GM23338 (cell line): ENCODE results near the gene CEP95. TPM values are rescaled to one million over a fixed set of nuclear protein-coding genes. Genes with fewer than 3 reads are reported as not detected.

Source experiments
- ATAC-seq: fragments of 200-7000 bp; cut with Tn5 transposase; 3 replicates; pipeline ENCODE4 v1.9.1; 2020
- DNase-seq: peaks from one replicate; pipeline ENCODE4 v3.0.0-alpha.2; 2015; ENCODE audit warnings: low spot score
- H2AFZ ChIP-seq: fragments of 200-600 bp; sonication (generic); 2 replicates; pipeline ENCODE4 v1.8.0; 2016; ENCODE audit warnings: antibody characterized with exemption, mild to moderate bottlenecking, moderate library complexity
- H3F3A ChIP-seq: fragments of 200-600 bp; sonication (generic); replicated peaks from 2 replicates; pipeline ENCODE4 v1.8.0; 2017; ENCODE audit warnings: antibody characterized with exemption, mixed run types, low read depth
- H3K27ac ChIP-seq: fragments of 200-600 bp; sonication (generic); 2 replicates; pipeline ENCODE4 v1.6.1; 2016; ENCODE audit warnings: low read depth
- H3K27me3 ChIP-seq: fragments of 200-600 bp; sonication (generic); 2 replicates; pipeline ENCODE4 v1.8.0; 2016; ENCODE audit warnings: mild to moderate bottlenecking, mixed run types, moderate library complexity; ENCODE audit not compliant: insufficient read depth
- H3K36me3 ChIP-seq: fragments of 200-600 bp; sonication (generic); 2 replicates; pipeline ENCODE4 v1.8.0; 2016; ENCODE audit warnings: mild to moderate bottlenecking; ENCODE audit not compliant: insufficient read depth
- H3K4me1 ChIP-seq: fragments of 200-600 bp; sonication (generic); 2 replicates; pipeline ENCODE4 v1.8.0; 2016; ENCODE audit warnings: mild to moderate bottlenecking, moderate library complexity; ENCODE audit not compliant: insufficient read depth
- H3K4me2 ChIP-seq: fragments of 200-600 bp; sonication (generic); 2 replicates; pipeline ENCODE4 v1.7.1; 2017; ENCODE audit warnings: mixed run types
- H3K4me3 ChIP-seq: fragments of 200-600 bp; sonication (generic); 2 replicates; pipeline ENCODE4 v1.6.1; 2016; ENCODE audit warnings: mixed run types
- H3K79me2 ChIP-seq: fragments of 200-600 bp; sonication (generic); replicated peaks from 2 replicates; pipeline ENCODE4 v1.8.0; 2017; ENCODE audit warnings: mild to moderate bottlenecking; ENCODE audit not compliant: insufficient read depth
- H3K9me2 ChIP-seq: fragments of 200-600 bp; sonication (generic); 2 replicates; pipeline ENCODE4 v1.8.0; 2017; ENCODE audit not compliant: insufficient read depth
- H4K20me1 ChIP-seq: fragments of 200-600 bp; sonication (generic); replicated peaks from 2 replicates; pipeline ENCODE4 v1.8.0; 2017; ENCODE audit warnings: mild to moderate bottlenecking; ENCODE audit not compliant: insufficient read depth
- H3K27ac Mint-ChIP-seq: 2 replicates; pipeline ENCODE4 v1.8.0; 2020; ENCODE audit warnings: inconsistent platforms, mild to moderate bottlenecking, moderate library complexity, mixed read lengths
- H3K27me3 Mint-ChIP-seq: 3 replicates; pipeline ENCODE4 v1.8.0; 2022; ENCODE audit warnings: low read depth, mild to moderate bottlenecking, moderate library complexity, mixed read lengths, inconsistent platforms; ENCODE audit not compliant: insufficient read depth, poor library complexity
- H3K36me3 Mint-ChIP-seq: 3 replicates; pipeline ENCODE4 v1.8.0; 2021; ENCODE audit warnings: low read depth, mild to moderate bottlenecking, inconsistent platforms, moderate library complexity, mixed read lengths
- H3K4me1 Mint-ChIP-seq: 3 replicates; pipeline ENCODE4 v1.8.0; 2020; ENCODE audit warnings: mild to moderate bottlenecking, inconsistent platforms, mixed read lengths
- H3K4me3 Mint-ChIP-seq: 3 replicates; pipeline ENCODE4 v1.8.0; 2021; ENCODE audit warnings: moderate library complexity, mild to moderate bottlenecking, inconsistent platforms, mixed read lengths
- H3K9me3 Mint-ChIP-seq: 3 replicates; pipeline ENCODE4 v1.8.0; 2020; ENCODE audit warnings: moderate library complexity, mild to moderate bottlenecking, inconsistent platforms, mixed read lengths
- ETS1 ChIP-seq: IDR thresholded peaks from 2 replicates; pipeline ENCODE4 v1.6.1; 2016; ENCODE audit warnings: antibody characterized with exemption
- POLR2AphosphoS5 ChIP-seq: IDR thresholded peaks from 2 replicates; pipeline ENCODE4 v1.6.1; 2016; ENCODE audit warnings: antibody characterized with exemption, low read depth
- REST ChIP-seq: IDR thresholded peaks from one replicate; pipeline ENCODE4 v1.6.1; 2018; ENCODE audit warnings: antibody characterized with exemption; ENCODE audit not compliant: unreplicated experiment
- polyA plus RNA-seq: library from polyadenylated mRNA; unstranded; fragments of >200 nt; fragmentation: Nextera tagmentation; extraction: Ambion mirVana; gene quantifications from 2 replicates; pipeline ENCODE4 v1.2.1, GENCODE V29; 2016
- total RNA-seq: library from RNA; depleted of rRNA; stranded (reverse); fragments of >200 nt; shearing (Covaris generic); gene quantifications from 2 replicates; pipeline ENCODE4 v1.2.3, GENCODE V29; 2014
- TF ChIP-seq, protein P1 (sequence below): fragments of 250-450 bp; sonication (Bioruptor Pico); IDR thresholded peaks from 2 replicates; pipeline ENCODE4 v1.5.0; 2020; ENCODE audit warnings: mild to moderate bottlenecking, moderate library complexity
- TF ChIP-seq, protein P2 (sequence below), 2 experiments: fragments of 200-600 bp in 1 of 2; sonication (generic) in 1 of 2; conservative IDR thresholded peaks; 2 replicates each; pipeline versions ENCODE4 v1.5.1 to v1.6.1; 2016 to 2017; ENCODE audit warnings: antibody characterized with exemption in 2 of 2, low read depth in 2 of 2, mild to moderate bottlenecking in 2 of 2, moderate library complexity in 1 of 2

CEP95 gene
- total and polyA plus RNA-seq, 2 experiments from 2014 or later: 41.1 to 45.4 TPM

- Histone ChIP-seq H3K4me1 (peaks cover 7% of the 10 kb centered on the region), H3K9me2 (no peaks in the 10 kb centered on the region), H3K27ac (no peak overlapping the region), H3K79me2 (no peaks in the 10 kb centered on the region), H4K20me1 (no peaks in the 10 kb centered on the region), H3K4me3 (no peak overlapping the region), H3K36me3 (0 out of 2 replicates have a peak, but pooled peaks cover 1% of the 10 kb centered on the region), H3F3A (no peaks in the 10 kb centered on the region), H3K27me3 (no peaks in the 10 kb centered on the region), H2AFZ (no peak overlapping the region), H3K4me2 (no peak overlapping the region)
- H3K27me3 Mint-ChIP-seq: peaks cover 6% of the 10 kb centered on the region
- no peak for ATAC-seq
- H3K36me3 Mint-ChIP-seq: peaks cover under 1% of the 10 kb centered on the region; the same call in 2 of the 3 replicates
- DNase-seq: no peak
- peaks cover 15% of the 10 kb centered on the region for H3K4me1 Mint-ChIP-seq
- H3K4me3 Mint-ChIP-seq: no peak overlapping the region
- H3K27ac Mint-ChIP-seq: no peak overlapping the region
- no peaks in the 10 kb centered on the region; the same call in 2 of the 3 replicates for H3K9me3 Mint-ChIP-seq
- TF ChIP-seq REST: no peak
Observed at GRCh38 chr17:64471440-64471839, 35.3 kb upstream of the CEP95 start.

DNA sequence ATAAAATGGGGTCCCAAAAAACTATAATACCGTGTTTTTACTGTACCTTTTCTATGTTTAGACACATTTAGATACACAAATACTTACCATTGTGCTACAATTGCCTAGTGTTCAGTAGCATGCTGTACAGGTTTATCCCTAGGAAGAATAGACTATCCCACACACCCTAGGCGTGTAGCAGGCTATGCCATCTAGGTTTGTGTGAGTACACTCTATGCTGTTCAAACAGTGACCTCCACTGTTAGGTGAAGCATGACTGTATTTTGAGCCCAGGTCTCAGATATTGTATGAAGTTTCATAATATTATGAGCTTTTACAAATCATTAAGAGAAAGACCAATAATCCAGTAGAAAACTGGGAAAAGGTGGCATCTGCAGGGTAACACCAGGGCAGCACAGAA lies 34.2 kb upstream of the CEP95 start:
- Mint-ChIP-seq H3K27ac (no peak overlapping the region), H3K4me1 (peaks cover 13% of the 10 kb centered on the region), H3K9me3 (no peaks in the 10 kb centered on the region), H3K36me3 (peaks cover 9% of the 10 kb centered on the region; the same call in 2 of the 3 replicates), H3K4me3 (no peak overlapping the region), H3K27me3 (peaks cover 4% of the 10 kb centered on the region)
- Histone ChIP-seq H2AFZ (no peak overlapping the region), H3K4me1 (peaks cover 5% of the 10 kb centered on the region), H4K20me1 (no peaks in the 10 kb centered on the region), H3K79me2 (no peaks in the 10 kb centered on the region), H3K27ac (no peak overlapping the region), H3K4me3 (no peak overlapping the region), H3K4me2 (no peak overlapping the region), H3K36me3 (peaks cover 5% of the 10 kb centered on the region), H3F3A (no peaks in the 10 kb centered on the region), H3K9me2 (no peaks in the 10 kb centered on the region), H3K27me3 (no peaks in the 10 kb centered on the region)
- ATAC-seq: no peak
- no peak for DNase-seq
- TF ChIP-seq ETS1 (no peak), POLR2AphosphoS5 (no peak)
- TF ChIP-seq, protein P1, sequence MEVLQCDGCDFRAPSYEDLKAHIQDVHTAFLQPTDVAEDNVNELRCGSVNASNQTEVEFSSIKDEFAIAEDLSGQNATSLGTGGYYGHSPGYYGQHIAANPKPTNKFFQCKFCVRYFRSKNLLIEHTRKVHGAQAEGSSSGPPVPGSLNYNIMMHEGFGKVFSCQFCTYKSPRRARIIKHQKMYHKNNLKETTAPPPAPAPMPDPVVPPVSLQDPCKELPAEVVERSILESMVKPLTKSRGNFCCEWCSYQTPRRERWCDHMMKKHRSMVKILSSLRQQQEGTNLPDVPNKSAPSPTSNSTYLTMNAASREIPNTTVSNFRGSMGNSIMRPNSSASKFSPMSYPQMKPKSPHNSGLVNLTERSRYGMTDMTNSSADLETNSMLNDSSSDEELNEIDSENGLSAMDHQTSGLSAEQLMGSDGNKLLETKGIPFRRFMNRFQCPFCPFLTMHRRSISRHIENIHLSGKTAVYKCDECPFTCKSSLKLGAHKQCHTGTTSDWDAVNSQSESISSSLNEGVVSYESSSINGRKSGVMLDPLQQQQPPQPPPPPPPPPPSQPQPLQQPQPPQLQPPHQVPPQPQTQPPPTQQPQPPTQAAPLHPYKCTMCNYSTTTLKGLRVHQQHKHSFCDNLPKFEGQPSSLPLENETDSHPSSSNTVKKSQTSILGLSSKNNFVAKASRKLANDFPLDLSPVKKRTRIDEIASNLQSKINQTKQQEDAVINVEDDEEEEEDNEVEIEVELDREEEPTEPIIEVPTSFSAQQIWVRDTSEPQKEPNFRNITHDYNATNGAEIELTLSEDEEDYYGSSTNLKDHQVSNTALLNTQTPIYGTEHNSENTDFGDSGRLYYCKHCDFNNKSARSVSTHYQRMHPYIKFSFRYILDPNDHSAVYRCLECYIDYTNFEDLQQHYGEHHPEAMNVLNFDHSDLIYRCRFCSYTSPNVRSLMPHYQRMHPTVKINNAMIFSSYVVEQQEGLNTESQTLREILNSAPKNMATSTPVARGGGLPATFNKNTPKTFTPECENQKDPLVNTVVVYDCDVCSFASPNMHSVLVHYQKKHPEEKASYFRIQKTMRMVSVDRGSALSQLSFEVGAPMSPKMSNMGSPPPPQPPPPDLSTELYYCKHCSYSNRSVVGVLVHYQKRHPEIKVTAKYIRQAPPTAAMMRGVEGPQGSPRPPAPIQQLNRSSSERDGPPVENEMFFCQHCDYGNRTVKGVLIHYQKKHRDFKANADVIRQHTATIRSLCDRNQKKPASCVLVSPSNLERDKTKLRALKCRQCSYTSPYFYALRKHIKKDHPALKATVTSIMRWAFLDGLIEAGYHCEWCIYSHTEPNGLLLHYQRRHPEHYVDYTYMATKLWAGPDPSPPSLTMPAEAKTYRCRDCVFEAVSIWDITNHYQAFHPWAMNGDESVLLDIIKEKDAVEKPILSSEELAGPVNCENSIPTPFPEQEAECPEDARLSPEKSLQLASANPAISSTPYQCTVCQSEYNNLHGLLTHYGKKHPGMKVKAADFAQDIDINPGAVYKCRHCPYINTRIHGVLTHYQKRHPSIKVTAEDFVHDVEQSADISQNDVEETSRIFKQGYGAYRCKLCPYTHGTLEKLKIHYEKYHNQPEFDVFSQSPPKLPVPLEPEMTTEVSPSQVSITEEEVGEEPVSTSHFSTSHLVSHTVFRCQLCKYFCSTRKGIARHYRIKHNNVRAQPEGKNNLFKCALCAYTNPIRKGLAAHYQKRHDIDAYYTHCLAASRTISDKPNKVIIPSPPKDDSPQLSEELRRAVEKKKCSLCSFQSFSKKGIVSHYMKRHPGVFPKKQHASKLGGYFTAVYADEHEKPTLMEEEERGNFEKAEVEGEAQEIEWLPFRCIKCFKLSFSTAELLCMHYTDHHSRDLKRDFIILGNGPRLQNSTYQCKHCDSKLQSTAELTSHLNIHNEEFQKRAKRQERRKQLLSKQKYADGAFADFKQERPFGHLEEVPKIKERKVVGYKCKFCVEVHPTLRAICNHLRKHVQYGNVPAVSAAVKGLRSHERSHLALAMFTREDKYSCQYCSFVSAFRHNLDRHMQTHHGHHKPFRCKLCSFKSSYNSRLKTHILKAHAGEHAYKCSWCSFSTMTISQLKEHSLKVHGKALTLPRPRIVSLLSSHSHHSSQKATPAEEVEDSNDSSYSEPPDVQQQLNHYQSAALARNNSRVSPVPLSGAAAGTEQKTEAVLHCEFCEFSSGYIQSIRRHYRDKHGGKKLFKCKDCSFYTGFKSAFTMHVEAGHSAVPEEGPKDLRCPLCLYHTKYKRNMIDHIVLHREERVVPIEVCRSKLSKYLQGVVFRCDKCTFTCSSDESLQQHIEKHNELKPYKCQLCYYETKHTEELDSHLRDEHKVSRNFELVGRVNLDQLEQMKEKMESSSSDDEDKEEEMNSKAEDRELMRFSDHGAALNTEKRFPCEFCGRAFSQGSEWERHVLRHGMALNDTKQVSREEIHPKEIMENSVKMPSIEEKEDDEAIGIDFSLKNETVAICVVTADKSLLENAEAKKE (CRISPR knock-in tag): no peak
- TF ChIP-seq, protein P2, sequence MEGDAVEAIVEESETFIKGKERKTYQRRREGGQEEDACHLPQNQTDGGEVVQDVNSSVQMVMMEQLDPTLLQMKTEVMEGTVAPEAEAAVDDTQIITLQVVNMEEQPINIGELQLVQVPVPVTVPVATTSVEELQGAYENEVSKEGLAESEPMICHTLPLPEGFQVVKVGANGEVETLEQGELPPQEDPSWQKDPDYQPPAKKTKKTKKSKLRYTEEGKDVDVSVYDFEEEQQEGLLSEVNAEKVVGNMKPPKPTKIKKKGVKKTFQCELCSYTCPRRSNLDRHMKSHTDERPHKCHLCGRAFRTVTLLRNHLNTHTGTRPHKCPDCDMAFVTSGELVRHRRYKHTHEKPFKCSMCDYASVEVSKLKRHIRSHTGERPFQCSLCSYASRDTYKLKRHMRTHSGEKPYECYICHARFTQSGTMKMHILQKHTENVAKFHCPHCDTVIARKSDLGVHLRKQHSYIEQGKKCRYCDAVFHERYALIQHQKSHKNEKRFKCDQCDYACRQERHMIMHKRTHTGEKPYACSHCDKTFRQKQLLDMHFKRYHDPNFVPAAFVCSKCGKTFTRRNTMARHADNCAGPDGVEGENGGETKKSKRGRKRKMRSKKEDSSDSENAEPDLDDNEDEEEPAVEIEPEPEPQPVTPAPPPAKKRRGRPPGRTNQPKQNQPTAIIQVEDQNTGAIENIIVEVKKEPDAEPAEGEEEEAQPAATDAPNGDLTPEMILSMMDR (conservative IDR thresholded peaks at IDR 0.05; ENCODE audit: low read depth in 2 of 2): no peak
